Stimulated activated CD4-positive, alpha-beta T cell treated with anti-CD3 and anti-CD28 coated beads, Interleukin-4, amount 100 ng/mL, for 1 hour (primary cell): ENCODE measurements around the gene FSD2.

Experiments
- DNase-seq: peaks from one replicate; pipeline ENCODE4 v3.0.0-alpha.2; 2020

The FSD2 gene

GRCh38 chr15:82805994-82806406 is at the start of gene FSD2:
FSD2 (minus strand) TSS chr15:82806069; CDS start chr15:82787390, 18,679 bp downstream.
- DNase-seq: no peak

- DNase-seq: no peak
These were observed 48.7 kb upstream of the FSD2 start for GRCh38 chr15:82854554-82854953.

GRCh38 chr15:82852941-82853561 is 47.2 kb upstream of the FSD2 start:
- DNase-seq: no peak

GRCh38 chr15:82851981-82852511 is 46.2 kb upstream of the FSD2 start:
- DNase-seq: no peak

- DNase-seq: no peak
These were observed 45.5 kb upstream of the FSD2 start for GRCh38 chr15:82851306-82851850.

- no peak for DNase-seq
These were observed 44.9 kb upstream of the FSD2 start for GRCh38 chr15:82850731-82851130.

GRCh38 chr15:82849556-82850512 is 44.0 kb upstream of the FSD2 start:
- DNase-seq: peak; percentile 35

GRCh38 chr15:82848241-82848993 is 42.5 kb upstream of the FSD2 start:
- DNase-seq: no peak

- DNase-seq: no peak
These were observed 41.8 kb upstream of the FSD2 start for GRCh38 chr15:82847703-82848102.

- DNase-seq: no peak
These were observed 40.8 kb upstream of the FSD2 start for GRCh38 chr15:82846621-82847020.

- no peak for DNase-seq
These were observed 39.8 kb upstream of the FSD2 start for GRCh38 chr15:82845686-82846085.

- DNase-seq: no peak
These were observed 37.7 kb upstream of the FSD2 start for GRCh38 chr15:82843566-82843965.

GRCh38 chr15:82840166-82840565 is 34.3 kb upstream of the FSD2 start:
- DNase-seq: no peak

GRCh38 chr15:82839136-82839535 is 33.3 kb upstream of the FSD2 start:
- DNase-seq: no peak

- no peak for DNase-seq
These were observed 32.3 kb upstream of the FSD2 start for GRCh38 chr15:82838096-82838735.

- DNase-seq: no peak
These were observed 29.6 kb upstream of the FSD2 start for GRCh38 chr15:82835391-82835917.

- DNase-seq: no peak
These were observed 27.5 kb upstream of the FSD2 start for GRCh38 chr15:82833362-82833682.

GRCh38 chr15:82832601-82833361 is 26.9 kb upstream of the FSD2 start:
- DNase-seq: peak; percentile 51

- DNase-seq: no peak
These were observed 26.2 kb upstream of the FSD2 start for GRCh38 chr15:82831894-82832600.

- no peak for DNase-seq
These were observed 24.7 kb upstream of the FSD2 start for GRCh38 chr15:82830427-82831173.
